MM.1S (cell line): Measurements from ENCODE around the gene PPP1R1A.

Source experiments
- DNase-seq: peaks from one replicate; pipeline ENCODE4 v3.0.0-alpha.2; 2015
- H2AFZ ChIP-seq: fragments of 300-600 bp; sonication (generic); 2 replicates; pipeline ENCODE4 v1.6.0; 2016; ENCODE audit warnings: antibody characterized with exemption, low read length
- H3F3A ChIP-seq: fragments of 300-600 bp; sonication (generic); 2 replicates; pipeline ENCODE4 v1.6.1; 2016; ENCODE audit warnings: mild to moderate bottlenecking, antibody characterized with exemption, low read length, moderate library complexity, mixed read lengths; ENCODE audit not compliant: insufficient read depth
- H3K27ac ChIP-seq: fragments of 300-600 bp; sonication (generic); 2 replicates; pipeline ENCODE4 v1.5.1; 2016; ENCODE audit warnings: mild to moderate bottlenecking, low read length
- H3K27me3 ChIP-seq: fragments of 300-600 bp; sonication (generic); replicated peaks from 2 replicates; pipeline ENCODE4 v1.6.0; 2016; ENCODE audit warnings: low read length; ENCODE audit not compliant: insufficient read depth
- H3K36me3 ChIP-seq: fragments of 300-600 bp; sonication (generic); replicated peaks from 2 replicates; pipeline ENCODE4 v1.6.1; 2016; ENCODE audit warnings: mild to moderate bottlenecking, low read length, mixed read lengths; ENCODE audit not compliant: insufficient read depth
- H3K4me1 ChIP-seq: fragments of 300-600 bp; sonication (generic); 2 replicates; pipeline ENCODE4 v1.6.1; 2016; ENCODE audit warnings: low read length, mixed read lengths
- H3K4me2 ChIP-seq: fragments of 300-600 bp; sonication (generic); 2 replicates; pipeline ENCODE4 v1.6.0; 2016; ENCODE audit warnings: low read depth, low read length
- H3K4me3 ChIP-seq: fragments of 300-600 bp; sonication (generic); 2 replicates; pipeline ENCODE4 v1.5.1; 2016; ENCODE audit warnings: low read length, mixed read lengths
- H3K79me2 ChIP-seq: fragments of 300-600 bp; sonication (generic); 2 replicates; pipeline ENCODE4 v1.6.1; 2016; ENCODE audit warnings: mixed run types, low read length, mixed read lengths
- H3K9ac ChIP-seq: fragments of 300-600 bp; sonication (generic); 2 replicates; pipeline ENCODE4 v1.6.1; 2016; ENCODE audit warnings: low read length, mixed read lengths
- H3K9me2 ChIP-seq: fragments of 300-600 bp; sonication (generic); replicated peaks from 2 replicates; pipeline ENCODE4 v1.6.1; 2016; ENCODE audit warnings: mild to moderate bottlenecking, low read length, mixed read lengths; ENCODE audit not compliant: insufficient read depth
- H3K9me3 ChIP-seq: fragments of 300-600 bp; sonication (generic); replicated peaks from 2 replicates; pipeline ENCODE4 v1.6.1; 2016; ENCODE audit warnings: mild to moderate bottlenecking, low read length, mixed read lengths; ENCODE audit not compliant: insufficient read depth
- H4K20me1 ChIP-seq: fragments of 300-600 bp; sonication (generic); 2 replicates; pipeline ENCODE4 v1.6.1; 2016; ENCODE audit warnings: mild to moderate bottlenecking, low read length, moderate library complexity, mixed read lengths; ENCODE audit not compliant: insufficient read depth
- EZH2 ChIP-seq: fragments of 300-600 bp; sonication (generic); optimal IDR thresholded peaks from 2 replicates; pipeline ENCODE3; 2017; ENCODE audit warnings: low read depth, mild to moderate bottlenecking, antibody characterized with exemption, low read length, mixed read lengths
- EZH2phosphoT487 ChIP-seq: fragments of 300-600 bp; sonication (generic); IDR thresholded peaks from 2 replicates; pipeline ENCODE4 v1.6.1; 2018; ENCODE audit warnings: antibody characterized with exemption, low read length
- TF ChIP-seq, protein P1 (sequence below): fragments of 300-600 bp; sonication (generic); IDR thresholded peaks from 2 replicates; pipeline ENCODE4 v1.5.1; 2016; ENCODE audit warnings: antibody characterized with exemption, low read length, mixed read lengths

Gene PPP1R1A

DNA sequence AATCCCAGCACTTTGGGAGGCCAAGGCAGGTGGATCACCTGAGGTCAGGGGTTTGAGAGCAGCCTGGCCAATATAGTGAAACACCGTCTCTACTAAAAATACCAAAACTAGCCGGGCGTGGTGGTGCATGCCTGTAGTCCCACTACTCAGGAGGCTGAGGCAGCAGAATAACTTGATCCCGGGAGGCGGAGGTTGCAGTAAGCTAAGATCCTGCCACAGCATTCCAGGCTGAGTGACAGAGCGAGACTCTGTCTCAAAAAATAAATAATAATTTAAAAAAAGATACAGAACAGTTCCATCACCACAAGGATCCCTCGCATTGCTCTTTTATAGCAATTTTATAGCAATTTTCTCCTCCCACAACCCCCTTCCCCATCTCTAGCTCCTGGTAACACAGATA, 43.7 kb downstream of the PPP1R1A start:
- H3K9me2 ChIP-seq = no peaks in the 10 kb centered on the region
- H3K27me3 ChIP-seq = no peaks in the 10 kb centered on the region
- H3K36me3 ChIP-seq = no peaks in the 10 kb centered on the region; the same call in 1 of the 2 replicates
- H3K4me1 ChIP-seq = no peaks in the 10 kb centered on the region
- H3K79me2 ChIP-seq = no peaks in the 10 kb centered on the region
- no peak overlapping the region for H3K4me3 ChIP-seq
- H3K9me3 ChIP-seq = no peaks in the 10 kb centered on the region
- H2AFZ ChIP-seq = no peak overlapping the region
- no peaks in the 10 kb centered on the region for H3F3A ChIP-seq
- no peak for TF ChIP-seq EZH2phosphoT487
- TF ChIP-seq, protein P1, sequence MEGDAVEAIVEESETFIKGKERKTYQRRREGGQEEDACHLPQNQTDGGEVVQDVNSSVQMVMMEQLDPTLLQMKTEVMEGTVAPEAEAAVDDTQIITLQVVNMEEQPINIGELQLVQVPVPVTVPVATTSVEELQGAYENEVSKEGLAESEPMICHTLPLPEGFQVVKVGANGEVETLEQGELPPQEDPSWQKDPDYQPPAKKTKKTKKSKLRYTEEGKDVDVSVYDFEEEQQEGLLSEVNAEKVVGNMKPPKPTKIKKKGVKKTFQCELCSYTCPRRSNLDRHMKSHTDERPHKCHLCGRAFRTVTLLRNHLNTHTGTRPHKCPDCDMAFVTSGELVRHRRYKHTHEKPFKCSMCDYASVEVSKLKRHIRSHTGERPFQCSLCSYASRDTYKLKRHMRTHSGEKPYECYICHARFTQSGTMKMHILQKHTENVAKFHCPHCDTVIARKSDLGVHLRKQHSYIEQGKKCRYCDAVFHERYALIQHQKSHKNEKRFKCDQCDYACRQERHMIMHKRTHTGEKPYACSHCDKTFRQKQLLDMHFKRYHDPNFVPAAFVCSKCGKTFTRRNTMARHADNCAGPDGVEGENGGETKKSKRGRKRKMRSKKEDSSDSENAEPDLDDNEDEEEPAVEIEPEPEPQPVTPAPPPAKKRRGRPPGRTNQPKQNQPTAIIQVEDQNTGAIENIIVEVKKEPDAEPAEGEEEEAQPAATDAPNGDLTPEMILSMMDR = no peak
- TF ChIP-seq EZH2 = no peak
- H3K9ac ChIP-seq = no peak overlapping the region
- no peaks in the 10 kb centered on the region for H4K20me1 ChIP-seq
- H3K27ac ChIP-seq = no peak overlapping the region
- H3K4me2 ChIP-seq = no peak overlapping the region
- no peak for DNase-seq

DNA sequence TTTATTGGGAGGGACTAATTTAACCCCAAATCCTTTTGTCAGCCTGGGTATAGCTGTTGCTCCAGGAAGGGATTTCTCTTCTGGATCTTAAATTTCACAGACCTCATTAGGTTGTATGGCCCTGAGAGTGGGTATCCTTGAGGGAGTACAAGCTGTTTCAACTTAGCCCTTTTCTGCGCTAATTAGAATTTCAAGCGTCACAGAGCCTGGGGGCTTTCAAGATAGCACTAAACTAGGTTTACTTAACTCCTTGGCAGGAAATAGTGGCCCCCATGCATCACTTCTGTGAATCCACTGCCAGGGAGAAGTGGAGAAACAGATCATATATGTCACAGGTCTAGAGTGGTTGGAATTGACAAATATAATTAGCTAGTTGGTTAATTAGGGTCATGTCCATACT, 44.9 kb downstream of the PPP1R1A start:
- H2AFZ ChIP-seq = no peak overlapping the region
- no peaks in the 10 kb centered on the region for H3K79me2 ChIP-seq
- H3K9me2 ChIP-seq = no peaks in the 10 kb centered on the region
- no peaks in the 10 kb centered on the region for H3K4me1 ChIP-seq
- no peaks in the 10 kb centered on the region for H3K27me3 ChIP-seq
- no peak overlapping the region for H3K27ac ChIP-seq
- H3K9me3 ChIP-seq = no peaks in the 10 kb centered on the region
- no peak overlapping the region for H3K4me2 ChIP-seq
- no peaks in the 10 kb centered on the region for H4K20me1 ChIP-seq
- TF ChIP-seq EZH2phosphoT487 = no peak
- no peak for TF ChIP-seq EZH2
- TF ChIP-seq, protein P1 = no peak
- H3K9ac ChIP-seq = no peak overlapping the region
- DNase-seq = no peak
- no peaks in the 10 kb centered on the region; the same call in 1 of the 2 replicates for H3K36me3 ChIP-seq
- H3K4me3 ChIP-seq = no peak overlapping the region
- no peaks in the 10 kb centered on the region for H3F3A ChIP-seq

- no peak overlapping the region for H3K4me2 ChIP-seq
- H3K4me3 ChIP-seq = no peak overlapping the region
- no peak overlapping the region for H3K9ac ChIP-seq
- TF ChIP-seq EZH2phosphoT487 = no peak
- TF ChIP-seq, protein P1 = no peak
- no peak for TF ChIP-seq EZH2
- H3K9me3 ChIP-seq = no peaks in the 10 kb centered on the region
- no peaks in the 10 kb centered on the region for H3K9me2 ChIP-seq
- no peak overlapping the region for H2AFZ ChIP-seq
- no peaks in the 10 kb centered on the region for H3F3A ChIP-seq
- peaks cover 2% of the 10 kb centered on the region; the same call in 1 of the 2 replicates for H3K36me3 ChIP-seq
- no peaks in the 10 kb centered on the region for H4K20me1 ChIP-seq
- H3K27ac ChIP-seq = no peak overlapping the region
- DNase-seq = no peak
- no peaks in the 10 kb centered on the region for H3K4me1 ChIP-seq
- H3K79me2 ChIP-seq = no peaks in the 10 kb centered on the region
- no peaks in the 10 kb centered on the region for H3K27me3 ChIP-seq
Measured at GRCh38 chr12:54541751-54542290, 46.6 kb downstream of the PPP1R1A start.
